Right atrium auricular region (tissue), 2 donors: ENCODE measurements around the gene POLL. TPM values are rescaled to one million over a fixed set of nuclear protein-coding genes. Genes with fewer than 3 reads are reported as not detected.

ENCODE experiments used
- DNase-seq: peaks from one replicate; pipeline ENCODE4 v3.0.0-alpha.2; 2019; ENCODE audit warnings: low spot score
- H3K27ac ChIP-seq, 2 donors: fragments of 200-600 bp; sonication (generic); 1 replicate in 1 of 2; 2 replicates in 1 of 2; pipeline ENCODE4 v1.5.1; 2016 to 2019
- H3K27me3 ChIP-seq, 2 donors: fragments of 200-600 bp; sonication (generic); one replicate each; pipeline versions ENCODE4 v1.5.1 to v1.6.0; 2017 to 2019
- H3K36me3 ChIP-seq: fragments of 200-600 bp; sonication (generic); one replicate; pipeline ENCODE4 v1.5.1; 2016
- H3K4me1 ChIP-seq, 2 donors: fragments of 200-600 bp; sonication (generic); one replicate each; pipeline versions ENCODE4 v1.5.1 to v1.6.0; 2017 to 2019
- H3K4me3 ChIP-seq, 2 donors: fragments of 200-600 bp; sonication (generic); 1 replicate in 1 of 2; 2 replicates in 1 of 2; pipeline ENCODE4 v1.5.1; 2017 to 2019; ENCODE audit warnings: mild to moderate bottlenecking in 1 of 2, moderate library complexity in 1 of 2
- H3K9me3 ChIP-seq, 2 donors: fragments of 200-600 bp; sonication (generic); one replicate each; pipeline ENCODE4 v1.5.1; 2019
- CTCF ChIP-seq, 2 donors: fragments of 200-600 bp; sonication (generic); IDR thresholded peaks; one replicate each; pipeline ENCODE4 v1.5.1; 2019; ENCODE audit warnings: antibody characterized with exemption in 2 of 2
- total RNA-seq, 2 donors: library from RNA; depleted of rRNA; stranded (reverse); fragments of >200 nt; gene quantifications; one replicate each; pipeline ENCODE4 v1.1.0, GENCODE V29; 2016

POLL gene
- total RNA-seq, 2 donors from 2014 or later, result 13.0 to 25.5 TPM

DNA sequence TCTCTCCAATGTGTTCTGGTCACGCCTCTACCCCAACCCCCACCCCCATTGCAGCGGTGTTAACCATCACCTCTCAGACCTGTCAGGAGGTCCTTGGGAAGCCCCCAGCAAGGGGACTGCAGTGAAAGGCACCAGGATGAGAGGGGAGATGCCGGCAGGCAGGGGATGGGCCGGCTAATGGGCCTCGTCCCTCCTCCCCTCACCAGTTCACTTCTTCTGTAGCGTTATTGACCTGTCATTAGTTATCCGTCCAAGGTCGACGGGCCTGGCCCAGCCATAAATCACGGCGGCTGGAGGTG lies 18.8 kb downstream of the POLL start:
- Histone ChIP-seq H3K27me3 (peaks cover 0 to 21% of the 10 kb centered on the region in 2 donors), H3K36me3 (no peaks in the 10 kb centered on the region), H3K27ac (no peak overlapping the region), H3K4me1 (peaks cover 0 to 27% of the 10 kb centered on the region in 2 donors), H3K4me3 (no peak overlapping the region), H3K9me3 (peaks cover 0 to 13% of the 10 kb centered on the region in 2 donors)
- no peak for DNase-seq
- TF ChIP-seq CTCF (IDR thresholded peaks at IDR 0.05), result no peak

- H3K4me1 ChIP-seq, result peaks cover 0 to 27% of the 10 kb centered on the region in 2 donors
- no peak overlapping the region for H3K4me3 ChIP-seq
- DNase-seq, result no peak
- peaks cover 0 to 9% of the 10 kb centered on the region in 2 donors for H3K9me3 ChIP-seq
- no peaks in the 10 kb centered on the region for H3K36me3 ChIP-seq
- H3K27ac ChIP-seq, result no peak overlapping the region
- H3K27me3 ChIP-seq, result peaks cover 0 to 21% of the 10 kb centered on the region in 2 donors
- TF ChIP-seq CTCF (IDR thresholded peaks at IDR 0.05), result no peak
Measured at GRCh38 chr10:101568054-101568745, 19.9 kb downstream of the POLL start.

DNA sequence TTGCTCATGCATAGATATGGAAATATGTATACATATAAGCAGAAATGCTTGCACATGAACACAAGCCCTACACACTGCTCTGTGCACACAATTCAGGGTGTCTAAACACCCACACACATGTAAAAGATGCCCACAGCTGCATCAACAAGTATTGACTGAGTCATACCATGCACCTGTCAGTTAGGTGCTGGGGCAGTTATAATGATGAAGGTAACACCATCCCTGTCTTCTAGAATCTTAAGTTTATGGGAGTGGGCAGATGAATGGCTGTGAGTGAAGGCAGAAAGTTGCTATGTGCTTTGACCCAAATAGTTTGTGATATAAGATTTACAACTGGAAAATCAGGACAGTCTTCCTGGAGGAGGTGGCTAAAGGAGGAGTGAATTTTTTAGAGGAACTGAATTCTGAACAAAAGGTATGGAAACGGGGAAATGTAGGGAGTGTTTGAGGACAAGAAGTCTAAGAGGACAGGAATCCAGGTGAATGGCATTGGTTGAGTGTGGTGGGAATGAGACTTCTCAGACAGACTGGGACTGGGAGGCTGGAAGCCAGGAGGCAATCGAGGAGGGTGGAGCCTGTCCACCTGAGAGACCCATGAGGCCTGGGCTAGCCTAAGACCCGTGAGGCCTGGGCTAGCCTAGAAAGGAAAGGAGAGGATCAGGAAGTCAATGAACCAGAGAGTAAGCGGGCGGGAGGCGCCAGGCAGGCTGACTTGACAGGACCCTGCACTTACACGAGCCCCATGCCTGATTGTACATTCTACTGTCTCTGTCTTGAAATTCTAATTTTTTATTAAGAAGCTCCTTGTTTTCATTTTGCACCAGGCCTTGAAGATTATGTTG lies 20.7 kb downstream of the POLL start:
- no peak for TF ChIP-seq CTCF (IDR thresholded peaks at IDR 0.05)
- DNase-seq, result no peak
- Histone ChIP-seq H3K27me3 (peaks cover 0 to 21% of the 10 kb centered on the region in 2 donors), H3K27ac (no peak overlapping the region), H3K4me1 (peaks cover 0 to 27% of the 10 kb centered on the region in 2 donors), H3K36me3 (no peaks in the 10 kb centered on the region), H3K4me3 (no peak overlapping the region), H3K9me3 (peaks cover 0 to 1% of the 10 kb centered on the region in 2 donors)

GRCh38 chr10:101566333-101567164 lies 21.5 kb downstream of the POLL start:
- Histone ChIP-seq H3K4me3 (peak overlapping the region; percentile 3 to 34), H3K4me1 (peaks cover 0 to 27% of the 10 kb centered on the region in 2 donors), H3K27ac (no peak overlapping the region), H3K36me3 (no peaks in the 10 kb centered on the region), H3K27me3 (peaks cover 0 to 21% of the 10 kb centered on the region in 2 donors), H3K9me3 (no peaks in the 10 kb centered on the region)
- DNase-seq, result no peak
- TF ChIP-seq CTCF (IDR thresholded peaks at IDR 0.05), result no peak

GRCh38 chr10:101565936-101566332 lies 22.1 kb downstream of the POLL start:
- H3K9me3 ChIP-seq, result no peaks in the 10 kb centered on the region
- H3K4me1 ChIP-seq, result peaks cover 0 to 26% of the 10 kb centered on the region in 2 donors
- no peak for TF ChIP-seq CTCF (IDR thresholded peaks at IDR 0.05)
- peaks cover 0 to 21% of the 10 kb centered on the region in 2 donors for H3K27me3 ChIP-seq
- no peak for DNase-seq
- no peaks in the 10 kb centered on the region for H3K36me3 ChIP-seq
- H3K27ac ChIP-seq, result no peak overlapping the region
- no peak overlapping the region for H3K4me3 ChIP-seq
